HepG2 (cell line): Measurements from ENCODE around the gene HECTD4. TPM values are rescaled to one million over a fixed set of nuclear protein-coding genes. Genes with fewer than 3 reads are reported as not detected.

Experiments used
- ATAC-seq: fragments of 200-7000 bp; cut with Tn5 transposase; 3 replicates; pipeline ENCODE4 v1.9.1; 2020; ENCODE audit warnings: mild to moderate bottlenecking, moderate library complexity
- BruUV-seq: library from RNA; stranded (reverse); fragments of 400-500 nt; replicated peaks from 2 replicates; lab custom pipeline; 2021; lab: Mats Ljungman, UMichigan
- CTCF ChIA-PET: fragments of 300-600 bp; formaldehyde crosslinking; extraction: SDS; loops from one replicate; lab custom pipeline; 2021; ENCODE audit warnings: low total read pairs, inconsistent platforms, low intra/inter-chr PET ratio; lab: Yijun Ruan, JAX
- POLR2A ChIA-PET: fragments of 350-600 bp; sonication (Branson Sonifier 250); formaldehyde crosslinking; loops from one replicate; lab custom pipeline; 2020; ENCODE audit warnings: antibody characterized with exemption, inconsistent platforms; lab: Yijun Ruan, JAX
- DNase-seq: peaks from one replicate; pipeline ENCODE4 v3.0.0-alpha.2; 2015; ENCODE audit warnings: low spot score
- FAIRE-seq: peaks from 3 replicates; lab custom pipeline; 2011; peaks lifted over from hg19 to GRCh38; lab: Jason Lieb, UNC
- H2AFZ ChIP-seq: one replicate; pipeline ENCODE4 v1.6.1; 2011; ENCODE audit warnings: low read length, inconsistent platforms
- H3K27ac ChIP-seq: fragments of 300-600 bp; 3 replicates; pipeline ENCODE4 v1.8.0; 2011; ENCODE audit warnings: mixed run types, mild to moderate bottlenecking, mixed read lengths, low read length, inconsistent platforms; ENCODE audit not compliant: insufficient read depth; ENCODE audit errors: extremely low read length
- H3K27me3 ChIP-seq, 2 experiments: fragments of 200-600 bp in 1 of 2; 2 replicates in 1 of 2; 3 replicates in 1 of 2; pipeline versions ENCODE4 v1.6.0 to v1.8.0; 2011; ENCODE audit warnings: low read length in 2 of 2, mild to moderate bottlenecking in 2 of 2, moderate library complexity in 2 of 2, inconsistent platforms in 1 of 2; ENCODE audit not compliant: insufficient read depth in 2 of 2, control insufficient read depth in 1 of 2
- H3K36me3 ChIP-seq, 2 experiments: fragments of 200-600 bp in 1 of 2; replicated peaks in 1 of 2; 2 replicates in 1 of 2; 3 replicates in 1 of 2; pipeline versions ENCODE4 v1.5.1 to v1.8.0; 2011; ENCODE audit warnings: low read length in 2 of 2, inconsistent platforms in 1 of 2; ENCODE audit not compliant: insufficient read depth in 2 of 2, control insufficient read depth in 1 of 2
- H3K4me1 ChIP-seq: 2 replicates; pipeline ENCODE4 v1.5.1; 2012; ENCODE audit warnings: low read length, inconsistent platforms; ENCODE audit not compliant: insufficient read depth
- H3K4me2 ChIP-seq: 2 replicates; pipeline ENCODE4 v1.6.0; 2011; ENCODE audit warnings: low read depth, low read length, inconsistent platforms
- H3K4me3 ChIP-seq, 3 experiments: fragments of 200-600 bp in 1 of 3; sonication (generic), shearing (Covaris generic) in 1 of 3; replicated peaks in 1 of 3; 2 replicates each; pipeline ENCODE4 v1.5.1; 2011 to 2016; ENCODE audit warnings: low read length in 3 of 3, inconsistent platforms in 2 of 3, low read depth in 2 of 3, mild to moderate bottlenecking in 2 of 3, control low read depth in 1 of 3, mixed read lengths in 1 of 3; ENCODE audit not compliant: insufficient read depth in 1 of 3
- H3K79me2 ChIP-seq: one replicate; pipeline ENCODE4 v1.6.1; 2011; ENCODE audit warnings: low read length, inconsistent platforms; ENCODE audit not compliant: insufficient read depth
- H3K9ac ChIP-seq: 2 replicates; pipeline ENCODE4 v1.6.0; 2011; ENCODE audit warnings: mild to moderate bottlenecking, low read depth, low read length, inconsistent platforms; ENCODE audit not compliant: insufficient read depth
- H3K9me3 ChIP-seq: 2 replicates; pipeline ENCODE4 v1.5.1; 2012; ENCODE audit warnings: mild to moderate bottlenecking, low read length
- H4K20me1 ChIP-seq: 2 replicates; pipeline ENCODE4 v1.6.0; 2011; ENCODE audit warnings: inconsistent platforms, mild to moderate bottlenecking, low read length, moderate library complexity; ENCODE audit not compliant: insufficient read depth
- ATF3 ChIP-seq: sonication (generic); formaldehyde crosslinking; IDR thresholded peaks from 2 replicates; pipeline ENCODE4 v1.4.0; 2020; ENCODE audit warnings: missing genetic modification reagents
- CREBL2 ChIP-seq: sonication (generic); formaldehyde crosslinking; IDR thresholded peaks from 2 replicates; pipeline ENCODE4 v1.8.1; 2023; ENCODE audit warnings: missing genetic modification reagents, mild to moderate bottlenecking, borderline replicate concordance
- NR2F1 ChIP-seq, 2 experiments: fragments of 450-650 bp in 1 of 2; formaldehyde crosslinking in 1 of 2; IDR thresholded peaks; 2 replicates each; pipeline versions ENCODE4 v1.5.0 to v1.6.1; 2016 to 2020; ENCODE audit warnings: mild to moderate bottlenecking in 1 of 2, missing compliant biosample characterization in 1 of 2, missing genetic modification reagents in 1 of 2, moderate library complexity in 1 of 2
- PPARG ChIP-seq: conservative IDR thresholded peaks from 2 replicates; pipeline ENCODE4 v1.6.1; 2016; ENCODE audit warnings: missing biosample characterization, missing genetic modification reagents
- RNF219 ChIP-seq: sonication (generic); formaldehyde crosslinking; IDR thresholded peaks from 2 replicates; pipeline ENCODE4 v1.5.0; 2020; ENCODE audit warnings: mild to moderate bottlenecking, missing genetic modification reagents
- SALL2 ChIP-seq: sonication (generic); formaldehyde crosslinking; IDR thresholded peaks from 2 replicates; pipeline ENCODE4 v1.8.1; 2023; ENCODE audit warnings: mild to moderate bottlenecking, missing genetic modification reagents, inconsistent platforms
- SOX6 ChIP-seq, 2 experiments: fragments of 450-650 bp in 1 of 2; sonication (generic) in 1 of 2; formaldehyde crosslinking in 1 of 2; IDR thresholded peaks; 2 replicates each; pipeline versions ENCODE4 v1.4.0 to v1.6.1; 2017 to 2020; ENCODE audit warnings: antibody characterized with exemption in 1 of 2, mild to moderate bottlenecking in 1 of 2, missing genetic modification reagents in 1 of 2
- SP140L ChIP-seq: sonication (generic); formaldehyde crosslinking; IDR thresholded peaks from 2 replicates; pipeline ENCODE4 v1.4.0; 2020; ENCODE audit warnings: missing genetic modification reagents, borderline replicate concordance
- SP2 ChIP-seq: sonication (generic); formaldehyde crosslinking; IDR thresholded peaks from 2 replicates; pipeline ENCODE4 v1.5.1; 2020; ENCODE audit warnings: mild to moderate bottlenecking, missing genetic modification reagents
- TBP ChIP-seq: sonication (generic); formaldehyde crosslinking; IDR thresholded peaks from 2 replicates; pipeline ENCODE4 v1.5.0; 2020; ENCODE audit warnings: missing genetic modification reagents
- YY1 ChIP-seq: IDR thresholded peaks from 2 replicates; pipeline ENCODE4 v1.6.1; 2011; ENCODE audit warnings: low read length, low read depth, moderate library complexity, mild to moderate bottlenecking; ENCODE audit not compliant: insufficient read depth, insufficient replicate concordance
- ZBTB25 ChIP-seq: IDR thresholded peaks from 2 replicates; pipeline ENCODE4 v1.6.1; 2018; ENCODE audit warnings: missing genetic modification reagents
- ZNF138 ChIP-seq: sonication (generic); formaldehyde crosslinking; IDR thresholded peaks from 2 replicates; pipeline ENCODE4 v1.5.0; 2020; ENCODE audit warnings: mild to moderate bottlenecking, low read depth, missing genetic modification reagents
- ZNF180 ChIP-seq: sonication (generic); formaldehyde crosslinking; IDR thresholded peaks from 2 replicates; pipeline ENCODE4 v1.4.0; 2020; ENCODE audit warnings: low read depth, missing genetic modification reagents, borderline replicate concordance
- ZNF557 ChIP-seq: sonication (generic); formaldehyde crosslinking; IDR thresholded peaks from 2 replicates; pipeline ENCODE4 v1.4.0; 2020; ENCODE audit warnings: missing genetic modification reagents
- ZNF615 ChIP-seq: sonication (generic); formaldehyde crosslinking; IDR thresholded peaks from 2 replicates; pipeline ENCODE4 v1.5.0; 2020; ENCODE audit warnings: mild to moderate bottlenecking, missing genetic modification reagents, borderline replicate concordance
- ZNF773 ChIP-seq: sonication (generic); formaldehyde crosslinking; IDR thresholded peaks from 2 replicates; pipeline ENCODE4 v1.4.0; 2020; ENCODE audit warnings: missing genetic modification reagents, borderline replicate concordance
- WGBS: methylation state at CpG from one replicate; pipeline ENCODE4 v1.1.6; 2017; ENCODE audit warnings: low lambda C conversion rate; 5-methylcytosine and 5-hydroxymethylcytosine counted together
- in situ Hi-C: cut with HindIII; loops from 2 replicates; pipeline ENCODE4 v1.10.0; 2017; ENCODE audit warnings: low pct_unique_long_range_greater_than_20kb; ENCODE audit not compliant: extremely low pct_ligation_motif_present
- intact Hi-C: fragments of 100-400 bp; cut with micrococcal nuclease; formaldehyde crosslinking; loops from one replicate; pipeline ENCODE4 v1.10.0; 2022; ENCODE audit not compliant: unreplicated experiment
- polyA plus RNA-seq, 8 experiments: library from polyadenylated mRNA; depleted of rRNA in 3 of 8; stranded (reverse) in 7 of 8; unstranded in 1 of 8; fragments of >200 nt; fragmentation: Illumina TruSeq in 4 of 8; extraction: Trizol in 4 of 8; gene quantifications; 2 replicates each; pipeline versions ENCODE4 v1.2.1 to v1.2.3, GENCODE V29; 2011 to 2016; ENCODE audit warnings: low read depth in 4 of 8, missing spikeins in 1 of 8, mixed read lengths in 1 of 8; ENCODE audit not compliant: insufficient read depth in 1 of 8
- total RNA-seq, 5 experiments: library from RNA; depleted of rRNA; stranded (reverse); fragments of >200 nt; fragmentation: Illumina TruSeq; extraction: Trizol; gene quantifications; 2 replicates each; pipeline ENCODE4 v1.2.3, GENCODE V29; 2016; ENCODE audit warnings: low read depth in 1 of 5

Gene HECTD4
- total and polyA plus RNA-seq, 2 of the 13 experiments (the other 11 are each of a cell fraction or from before 2014, with no cell fraction given), result 9.0 to 11.4 TPM

GRCh38 chr12:112419297-112420133 is 37.3 kb upstream of the HECTD4 start (continued):
- TF ChIP-seq SALL2 (CRISPR knock-in tag) (no peak), SP2 (CRISPR knock-in tag) (no peak), ZNF773 (CRISPR knock-in tag) (no peak), RNF219 (0 out of 2 replicates have a peak, but pooled peaks have one; percentile 43), TBP (CRISPR knock-in tag) (no peak), ATF3 (peak; percentile 88), ZNF138 (CRISPR knock-in tag) (no peak), ZNF557 (CRISPR knock-in tag) (no peak)
- TF ChIP-seq, all 625 proteins: peak for 35

GRCh38 chr12:112418608-112419296 is 36.5 kb upstream of the HECTD4 start, which contains the start of gene PTPN11:
TSS of gene PTPN11 (plus strand) at chr12:112418947. CDS start at chr12:112419112, 165 bp downstream.
- ATAC-seq (peak; percentile 81), FAIRE-seq (no peak), DNase-seq (peak; percentile 55)
- Histone ChIP-seq H3K9ac (peak within 1 kb of the TSS; percentile 91), H3K4me1 (peaks cover 56% of the 10 kb centered on the region), H3K36me3 (no peaks in the 10 kb centered on the region), H3K9me3 (no peaks in the 10 kb centered on the region), H3K79me2 (peaks cover 37% of the 10 kb centered on the region), H2AFZ (peak within 1 kb of the TSS; percentile 2), H3K27me3 (no peaks in the 10 kb centered on the region; a peak in 1 of 5 replicates), H3K4me2 (peak within 1 kb of the TSS; percentile 84), H3K27ac (peak within 1 kb of the TSS; percentile 87), H3K4me3 (peak within 1 kb of the TSS; percentile 64 to 94 (median 88)), H4K20me1 (no peaks in the 10 kb centered on the region)
- intact Hi-C loops (no loop called here), in situ Hi-C loops (loop anchor here (10.0 kb wide), 1 partner anchor 304 kb away; no protein-coding TSS in a partner anchor)
- BruUV-seq, result no TSS peak
- ChIA-PET POLR2A (interaction anchor here (1.3 kb wide), 1 partner anchor 406 kb away, joined by 5 read pairs; the partner anchor contains the start of genes ERP29 and TMEM116), CTCF (no interaction called here)
- 3% methylated on average over 17 of the region's 89 CpGs for WGBS
- 0 out of 2 replicates have a peak, but pooled peaks have one; percentile 11 for TF ChIP-seq PPARG (CRISPR knock-in tag)
- no peak for TF ChIP-seq SP140L
- no peak for TF ChIP-seq SOX6 (IDR thresholded peaks at IDR 0.05)
- TF ChIP-seq SOX6 (CRISPR knock-in tag; IDR thresholded peaks at IDR 0.05), result no peak; the same call in 1 of the 2 replicates
- TF ChIP-seq YY1, result peak; percentile 88
- no peak for TF ChIP-seq NR2F1 (CRISPR knock-in tag; IDR thresholded peaks at IDR 0.05)
- no peak for TF ChIP-seq CREBL2
- no peak for TF ChIP-seq ZNF180 (CRISPR knock-in tag)
- TF ChIP-seq ZBTB25 (CRISPR knock-in tag), result peak; percentile 83; the same call in 1 of the 2 replicates
- TF ChIP-seq ZNF615 (CRISPR knock-in tag), result no peak
